ENCODE data around the gene OTUB2.

DNA sequence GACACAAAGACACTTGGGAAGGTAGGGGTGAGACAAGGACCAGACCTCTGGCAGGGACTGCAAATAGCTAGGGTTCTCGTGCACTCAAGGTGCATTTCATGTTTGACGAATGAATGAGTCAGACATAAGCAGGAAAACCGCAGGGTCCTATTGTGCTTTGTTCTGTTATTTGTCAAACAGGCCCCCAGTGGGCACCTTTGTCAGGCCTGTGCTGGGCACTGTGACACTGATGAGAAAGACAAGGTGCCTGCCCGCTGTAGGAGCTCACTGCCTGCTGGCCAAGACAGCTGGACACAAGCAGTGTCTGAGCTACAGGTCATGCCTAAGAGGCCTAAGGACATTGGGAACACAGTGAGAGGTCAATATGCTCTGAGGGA, 2.3 kb downstream of the OTUB2 start:
- TF ChIP-seq CTCF (conservative IDR thresholded peaks at IDR 0.05; ENCODE audit: low read length) (0 out of 2 replicates have a peak, but pooled peaks have one; percentile 23), EZH2phosphoT487 (IDR thresholded peaks at IDR 0.05; ENCODE audit: borderline replicate concordance, low read depth, low read length) (no peak)
